GM10248 (cell line): ENCODE results near the gene CNGA4.

Experiments
- CTCF ChIA-PET: fragments of 300-600 bp; sonication (Branson Sonifier 250); formaldehyde crosslinking; extraction: SDS; loops from one replicate; lab custom pipeline; 2021; ENCODE audit warnings: antibody characterized with exemption; lab: Yijun Ruan, JAX
- POLR2A ChIA-PET: fragments of 350-650 bp; sonication (Branson Sonifier 250); formaldehyde crosslinking; extraction: SDS; loops from one replicate; lab custom pipeline; 2020; ENCODE audit warnings: antibody characterized with exemption; lab: Yijun Ruan, JAX
- DNase-seq: peaks from one replicate; pipeline ENCODE4 v3.0.0; 2012; ENCODE audit errors: extremely low spot score
- CTCF ChIP-seq: IDR thresholded peaks from 2 replicates; pipeline ENCODE4 v1.5.1; 2012; ENCODE audit warnings: mild to moderate bottlenecking, low read depth; ENCODE audit errors: extremely low read depth, missing control alignments, control extremely low read depth

The CNGA4 gene

GRCh38 chr11:6260207-6260726, 21.4 kb downstream of the CNGA4 start:
- no peak for DNase-seq
- no peak for TF ChIP-seq CTCF
- ChIA-PET CTCF (interaction anchor here (0.8 to 4.6 kb wide), 7 partner anchors 10 to 103 kb away, joined by 3 to 30 read pairs (median 3); no protein-coding TSS in a partner anchor), POLR2A (no interaction called here)

- ChIA-PET CTCF (no interaction called here), POLR2A (no interaction called here)
- no peak for DNase-seq
- no peak for TF ChIP-seq CTCF
Measured at GRCh38 chr11:6263662-6264061, 24.8 kb downstream of the CNGA4 start.

GRCh38 chr11:6268820-6269219, 29.9 kb downstream of the CNGA4 start:
- DNase-seq: no peak
- ChIA-PET POLR2A (no interaction called here), CTCF (interaction anchor here (0.8 to 2.0 kb wide), 3 partner anchors 17 to 21 kb away, joined by 3 to 11 read pairs (median 3); no protein-coding TSS in a partner anchor)
- TF ChIP-seq CTCF: no peak

- POLR2A ChIA-PET: no interaction called here
- no peak for DNase-seq
- CTCF ChIA-PET: no interaction called here
- TF ChIP-seq CTCF: no peak
Measured at GRCh38 chr11:6269994-6270393, 31.1 kb downstream of the CNGA4 start.

GRCh38 chr11:6270584-6271246, 31.8 kb downstream of the CNGA4 start:
- ChIA-PET POLR2A (no interaction called here), CTCF (no interaction called here)
- TF ChIP-seq CTCF: no peak
- DNase-seq: no peak

- CTCF ChIA-PET: no interaction called here
Measured at GRCh38 chr11:6271598-6271997, 32.7 kb downstream of the CNGA4 start.

More at GRCh38 chr11:6271598-6271997, 32.7 kb downstream of the CNGA4 start:
- POLR2A ChIA-PET: no interaction called here
- DNase-seq: no peak
- no peak for TF ChIP-seq CTCF
